Activated B cell treated with CpG ODN at 0.5 μM for 24 hours (primary cell): ENCODE data around the gene PECR. TPM values are rescaled to one million over a fixed set of nuclear protein-coding genes. Genes with fewer than 3 reads are reported as not detected.
A peak's percentile ranks its signal among the peaks of the same experiment; 100 is the strongest.
"Not testable (repeated sequence)": the region's sequence is repeated elsewhere in the genome, so short reads cannot be mapped to it uniquely, and the experiment has no call there.

Source experiments
- ATAC-seq: fragments of 200-7000 bp; cut with Tn5 transposase; one replicate; pipeline ENCODE4 v1.10.0; 2021; ENCODE audit warnings: low read depth, mild to moderate bottlenecking, moderate library complexity
- CTCF ChIA-PET: fragments of 350-600 bp; sonication (Branson Sonifier 250); formaldehyde crosslinking; loops from one replicate; lab custom pipeline; 2021; ENCODE audit warnings: antibody characterized with exemption; lab: Charles Lee
- POLR2A ChIA-PET: fragments of 350-600 bp; sonication (Branson Sonifier 250); formaldehyde crosslinking; loops from one replicate; lab custom pipeline; 2021; ENCODE audit warnings: antibody characterized with exemption; lab: Charles Lee
- DNase-seq: peaks from one replicate; pipeline ENCODE4 v3.0.0; 2022
- H3K27ac Mint-ChIP-seq: one replicate; pipeline ENCODE4 v1.8.0; 2020; ENCODE audit warnings: mixed read lengths
- H3K27me3 Mint-ChIP-seq: one replicate; pipeline ENCODE4 v1.8.0; 2021; ENCODE audit warnings: mixed read lengths
- H3K36me3 Mint-ChIP-seq: one replicate; pipeline ENCODE4 v1.8.0; 2021; ENCODE audit warnings: low read depth, mixed read lengths
- H3K4me1 Mint-ChIP-seq: one replicate; pipeline ENCODE4 v1.8.0; 2021; ENCODE audit warnings: mixed read lengths
- H3K4me3 Mint-ChIP-seq: one replicate; pipeline ENCODE4 v1.8.0; 2020; ENCODE audit warnings: mild to moderate bottlenecking, mixed read lengths
- H3K9me3 Mint-ChIP-seq: one replicate; pipeline ENCODE4 v1.8.0; 2020; ENCODE audit warnings: mixed read lengths
- CTCF ChIP-seq: fragments of 200-600 bp; IDR thresholded peaks from one replicate; pipeline ENCODE4 v1.8.0; 2022; ENCODE audit warnings: antibody characterized with exemption, mild to moderate bottlenecking
- intact Hi-C: fragments of 100-400 bp; cut with micrococcal nuclease; formaldehyde crosslinking; loops from one replicate; pipeline ENCODE4 v1.15.1; 2024
- total RNA-seq: library from RNA; stranded (reverse); gene quantifications from 2 replicates; pipeline ENCODE4 v1.2.3, GENCODE V29; 2022

PECR gene
- total RNA-seq, 1 donor from 2014 or later: 10.0 TPM

DNA sequence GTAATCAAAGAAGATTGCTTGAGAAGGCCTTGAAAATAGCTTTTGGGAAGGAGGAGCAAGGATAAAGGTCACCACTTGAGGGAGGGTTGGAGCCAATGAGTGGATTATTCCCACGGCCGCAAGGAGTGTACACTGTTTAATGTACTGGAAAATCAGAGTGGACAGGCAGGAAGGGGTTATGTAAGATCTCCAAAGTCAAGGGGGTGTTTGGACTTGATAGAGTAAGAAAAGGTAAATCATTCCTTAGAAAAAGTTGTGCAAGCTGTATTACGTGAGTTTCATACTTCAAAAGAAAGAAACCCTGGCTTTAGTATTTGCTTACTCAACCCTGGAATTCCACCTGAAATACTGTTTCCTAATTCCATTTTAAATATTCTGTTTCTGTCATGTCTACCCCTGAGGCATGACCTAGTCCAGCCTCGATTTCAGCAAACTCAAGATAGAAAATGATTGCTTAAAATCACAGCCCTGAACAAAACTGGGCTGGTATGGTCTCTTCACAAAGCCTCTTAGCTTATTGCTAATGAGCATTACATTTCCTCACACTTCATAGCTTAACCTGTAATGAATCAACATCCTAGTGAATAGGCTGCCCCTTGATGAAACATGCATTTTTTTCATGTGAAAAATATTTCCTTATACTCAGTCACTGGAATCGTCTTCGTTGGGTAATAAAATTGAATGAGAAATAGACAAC lies 69.3 kb downstream of the PECR start:
- no peaks in the 10 kb centered on the region for H3K27me3 Mint-ChIP-seq
- ChIA-PET CTCF (interaction anchor here (1.1 to 1.5 kb wide), 3 partner anchors 11 to 62 kb away, joined by 3 to 6 read pairs (median 5); no protein-coding TSS in a partner anchor), POLR2A (no interaction called here)
- peak overlapping the region; percentile 76 for H3K27ac Mint-ChIP-seq
- H3K9me3 Mint-ChIP-seq: no peaks in the 10 kb centered on the region
- intact Hi-C loops: loop anchor here (2.0 to 10.0 kb wide), 4 partner anchors 61 to 483 kb away; partner anchors contain the start of genes RPL37A and SMARCAL1
- ATAC-seq: no peak
- no peak for DNase-seq
- peak overlapping the region; percentile 89 for H3K4me3 Mint-ChIP-seq
- peaks cover 66% of the 10 kb centered on the region for H3K4me1 Mint-ChIP-seq
- no peak for TF ChIP-seq CTCF
- peaks cover 4% of the 10 kb centered on the region for H3K36me3 Mint-ChIP-seq

- ATAC-seq, H3K27ac Mint-ChIP-seq, H3K9me3 Mint-ChIP-seq, H3K36me3 Mint-ChIP-seq, CTCF ChIA-PET, DNase-seq, intact Hi-C loops, H3K27me3 Mint-ChIP-seq, H3K4me3 Mint-ChIP-seq: not testable (repeated sequence)
- peaks cover 66% of the 10 kb centered on the region for H3K4me1 Mint-ChIP-seq
- POLR2A ChIA-PET: interaction anchor here (1.1 kb wide), 1 partner anchor 9 kb away, joined by 5 read pairs; no protein-coding TSS in a partner anchor
Measured at GRCh38 chr2:216009215-216009614, 72.4 kb downstream of the PECR start.

DNA sequence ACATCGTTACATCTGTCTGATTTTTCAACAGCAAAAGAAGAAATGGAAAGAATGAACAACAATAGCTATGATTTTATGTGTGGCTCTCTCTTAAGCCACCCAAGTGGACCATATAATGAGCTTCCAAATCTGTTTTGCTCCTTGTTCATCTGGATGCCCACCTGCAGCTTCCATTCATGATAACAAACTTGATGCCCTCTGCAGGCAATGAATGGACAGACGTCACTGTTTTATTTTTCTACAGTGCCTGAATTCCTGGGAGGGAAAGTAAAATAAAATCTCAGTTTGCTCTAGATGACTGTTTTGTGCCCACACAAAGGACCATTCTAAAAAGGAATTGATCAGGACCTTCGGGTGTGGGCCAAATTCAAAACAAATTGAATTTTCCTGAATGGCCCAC lies 73.2 kb downstream of the PECR start:
- intact Hi-C loops: no loop called here
- ATAC-seq (no peak), DNase-seq (no peak)
- Mint-ChIP-seq H3K27me3 (no peaks in the 10 kb centered on the region), H3K4me1 (peaks cover 67% of the 10 kb centered on the region), H3K9me3 (no peaks in the 10 kb centered on the region), H3K4me3 (no peak overlapping the region), H3K36me3 (peaks cover 4% of the 10 kb centered on the region), H3K27ac (no peak overlapping the region)
- TF ChIP-seq CTCF: no peak
- ChIA-PET CTCF (interaction anchor here (1.0 kb wide), 1 partner anchor 10 kb away, joined by 4 read pairs; no protein-coding TSS in a partner anchor), POLR2A (interaction anchor here (1.1 kb wide), 1 partner anchor 10 kb away, joined by 5 read pairs; no protein-coding TSS in a partner anchor)

- peak; percentile 26 for ATAC-seq
- intact Hi-C loops: no loop called here
- H3K27ac Mint-ChIP-seq: peak overlapping the region; percentile 89
- H3K9me3 Mint-ChIP-seq: no peaks in the 10 kb centered on the region
- H3K4me1 Mint-ChIP-seq: peaks cover 62% of the 10 kb centered on the region
- H3K27me3 Mint-ChIP-seq: no peaks in the 10 kb centered on the region
- CTCF ChIA-PET: interaction anchor here (1.0 to 1.6 kb wide), 2 partner anchors 16 to 56 kb away, joined by 3 to 7 read pairs; no protein-coding TSS in a partner anchor
- DNase-seq: peak; percentile 27
- POLR2A ChIA-PET: interaction anchor here (2.8 kb wide), 1 partner anchor 10 kb away, joined by 18 read pairs; no protein-coding TSS in a partner anchor
- TF ChIP-seq CTCF: no peak
- H3K4me3 Mint-ChIP-seq: peak overlapping the region; percentile 74
- H3K36me3 Mint-ChIP-seq: no peaks in the 10 kb centered on the region
Measured at GRCh38 chr2:216006164-216006663, 75.4 kb downstream of the PECR start.

DNA sequence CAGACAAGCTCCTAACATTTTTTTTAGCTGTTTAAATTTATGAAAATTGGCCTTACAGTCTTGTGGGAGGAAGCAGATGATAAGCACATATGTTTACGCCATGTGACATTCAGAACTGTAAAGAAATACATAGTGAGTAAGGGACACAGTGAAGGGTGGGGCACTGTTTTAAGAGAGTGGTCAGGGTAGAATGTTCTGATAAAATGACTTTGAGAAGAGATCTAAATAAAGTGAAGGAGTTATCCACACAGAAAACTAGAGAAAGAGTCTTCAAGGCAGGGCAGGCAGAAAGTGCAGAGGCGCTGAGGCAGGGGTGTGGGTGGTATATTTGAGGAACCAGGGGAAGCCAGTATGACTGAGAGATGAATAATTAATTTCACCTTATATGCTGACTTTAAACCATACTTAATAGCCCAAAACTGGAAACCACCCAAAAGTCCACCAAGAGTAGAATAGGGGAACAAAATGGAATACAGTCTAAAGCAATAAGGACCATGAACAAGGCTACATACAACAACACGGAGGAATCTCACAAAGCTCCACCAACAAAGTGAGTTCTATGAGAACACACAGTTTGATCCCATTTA lies 76.8 kb downstream of the PECR start:
- H3K36me3 Mint-ChIP-seq: no peaks in the 10 kb centered on the region
- CTCF ChIA-PET: interaction anchor here (0.8 to 1.6 kb wide), 4 partner anchors 9 to 55 kb away, joined by 3 to 7 read pairs (median 6); partner anchors contain the start of gene MREG
- intact Hi-C loops: loop anchor here (1.0 to 2.0 kb wide), 2 partner anchors 9 to 18 kb away; partner anchors contain the start of gene MREG
- peaks cover 61% of the 10 kb centered on the region for H3K4me1 Mint-ChIP-seq
- ATAC-seq: peak; percentile 80
- DNase-seq: no peak
- no peaks in the 10 kb centered on the region for H3K27me3 Mint-ChIP-seq
- peak overlapping the region; percentile 61 for H3K4me3 Mint-ChIP-seq
- peak overlapping the region; percentile 89 for H3K27ac Mint-ChIP-seq
- TF ChIP-seq CTCF: no peak
- H3K9me3 Mint-ChIP-seq: no peaks in the 10 kb centered on the region
- POLR2A ChIA-PET: interaction anchor here (2.8 kb wide), 1 partner anchor 12 kb away, joined by 18 read pairs; no protein-coding TSS in a partner anchor
